NOMO-1 (cell line): ENCODE data around the gene MED26.
A peak's percentile ranks its signal among the peaks of the same experiment; 100 is the strongest.
"Not testable (repeated sequence)": the region's sequence is repeated elsewhere in the genome, so short reads cannot be mapped to it uniquely, and the experiment has no call there.

Source experiments
- DNase-seq, 2 experiments: peaks; one replicate each; lab custom pipeline; 2025; ENCODE audit not compliant: unreplicated experiment in 2 of 2; lab: John Stamatoyannopoulos, UW

Gene MED26

GRCh38 chr19:16543734-16544133 is 84.3 kb downstream of the MED26 start:
- DNase-seq: not testable (repeated sequence)

DNA sequence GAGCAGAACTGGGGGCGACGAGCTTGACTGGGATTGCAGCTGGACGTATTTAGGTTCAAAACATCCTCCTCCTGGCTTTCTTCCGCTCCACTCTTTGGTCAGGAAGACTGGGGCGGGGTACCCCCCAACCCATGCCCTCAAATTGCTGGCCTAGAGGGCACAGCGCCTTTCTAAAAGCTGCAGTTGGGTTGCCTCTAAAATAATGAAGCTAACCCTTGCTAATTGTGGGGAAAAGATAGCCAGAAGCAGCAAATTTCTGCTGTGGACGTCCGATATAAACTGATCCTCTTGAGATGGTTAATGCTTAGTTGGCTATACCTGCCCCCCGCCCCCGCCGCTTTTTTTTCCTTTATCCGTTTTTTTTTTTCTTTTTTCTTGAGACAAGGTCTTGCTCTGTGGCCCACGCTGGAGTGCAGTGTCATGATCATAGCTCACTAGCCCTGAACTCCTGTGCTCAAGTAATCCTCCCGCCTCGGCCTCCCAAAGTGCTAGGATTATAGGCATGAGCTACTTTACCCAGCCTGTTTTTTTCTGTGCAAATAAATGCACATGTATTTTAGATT is 85.0 kb downstream of the MED26 start:
- no peak for DNase-seq

GRCh38 chr19:16542045-16542909 is 85.7 kb downstream of the MED26 start, which contains the start of gene CHERP:
CHERP (minus strand) TSS chr19:16542437; CDS start chr19:16542378, 59 bp downstream.
- DNase-seq: peak; percentile 94 to 97

GRCh38 chr19:16541526-16542044 is 86.4 kb downstream of the MED26 start:
- peak in 1 of 2 experiments; percentile 25 for DNase-seq

GRCh38 chr19:16540948-16541347 is 87.1 kb downstream of the MED26 start:
- no peak for DNase-seq

GRCh38 chr19:16537111-16537510 is 90.9 kb downstream of the MED26 start:
- DNase-seq: no peak

DNA sequence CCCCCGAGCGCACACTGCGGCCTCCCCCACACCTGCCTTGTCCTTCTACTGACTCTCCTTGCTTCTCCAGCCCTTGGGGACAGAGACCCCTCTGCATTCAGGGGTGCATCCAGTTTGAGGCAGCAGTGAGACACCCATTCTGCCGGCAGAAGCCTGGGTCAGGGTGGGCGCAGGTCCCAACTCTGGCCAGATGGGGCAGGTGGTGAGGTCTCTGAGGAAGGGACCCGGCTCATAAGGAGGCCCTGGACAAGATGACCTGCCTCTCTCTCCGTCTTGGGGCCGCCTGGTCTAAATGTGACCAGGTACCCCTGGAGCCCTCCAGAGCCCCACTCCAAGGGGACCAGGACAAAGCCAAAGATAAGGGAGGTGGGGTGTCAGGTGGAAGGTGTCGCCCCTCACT is 91.9 kb downstream of the MED26 start:
- no peak for DNase-seq

DNA sequence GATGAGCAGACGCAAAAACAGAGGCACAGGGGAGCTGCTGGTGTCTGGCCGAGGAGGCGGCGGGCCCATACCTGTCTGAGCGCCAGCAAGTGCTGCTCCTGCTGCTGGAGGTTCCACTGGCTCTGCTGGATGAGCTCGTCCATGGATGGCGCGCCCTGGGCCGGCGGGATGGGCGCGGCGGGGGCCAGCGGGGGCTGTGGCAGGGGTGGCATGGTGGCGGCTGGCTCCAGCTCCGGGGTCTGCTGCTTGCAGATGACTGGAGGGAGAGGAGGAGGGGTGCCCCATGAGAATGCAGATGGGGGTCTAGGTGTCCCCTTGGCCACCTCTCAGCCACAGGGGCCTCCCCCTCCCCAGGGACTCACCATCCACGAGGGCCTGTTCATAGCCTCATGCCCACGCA is 92.6 kb downstream of the MED26 start:
- no peak for DNase-seq

DNA sequence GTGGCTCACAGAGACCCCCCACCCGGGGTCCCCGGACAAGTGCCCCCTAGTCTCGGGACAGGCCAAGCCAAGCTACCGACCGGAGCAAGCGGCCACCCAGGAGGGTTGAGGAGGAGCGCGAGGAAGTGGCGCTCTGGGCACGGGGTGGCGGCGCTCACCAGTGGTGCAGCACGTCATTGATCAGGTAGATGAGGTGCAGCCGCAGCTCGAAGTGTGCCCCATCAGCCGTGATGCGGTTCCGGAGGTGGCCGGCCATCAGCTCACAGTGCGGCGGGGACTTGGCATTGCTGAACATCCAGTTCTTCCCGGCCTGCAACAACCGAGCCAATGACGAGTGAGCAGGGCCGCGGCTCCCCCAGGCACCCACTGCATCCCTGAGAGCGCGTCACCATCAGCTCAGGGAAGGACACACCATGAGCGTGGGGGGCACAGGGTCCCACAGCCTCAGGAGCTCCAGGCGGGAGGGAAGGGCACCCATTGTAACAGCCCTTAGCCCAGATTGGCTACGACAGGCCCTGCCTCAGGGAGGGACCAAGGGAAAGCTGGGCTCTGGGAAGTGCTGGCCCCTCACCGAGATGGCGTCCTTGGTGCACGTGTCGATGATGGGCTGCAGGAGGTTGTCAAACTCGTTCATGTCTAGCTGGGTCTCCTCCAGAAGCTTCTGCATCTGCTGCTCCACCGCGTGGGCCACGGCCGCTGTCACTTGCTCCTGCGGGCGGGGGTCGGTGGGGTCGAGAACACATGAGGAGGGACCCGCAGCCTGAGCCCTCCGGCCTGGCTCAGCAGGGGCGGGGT is 95.4 kb downstream of the MED26 start:
- DNase-seq: no peak

DNA sequence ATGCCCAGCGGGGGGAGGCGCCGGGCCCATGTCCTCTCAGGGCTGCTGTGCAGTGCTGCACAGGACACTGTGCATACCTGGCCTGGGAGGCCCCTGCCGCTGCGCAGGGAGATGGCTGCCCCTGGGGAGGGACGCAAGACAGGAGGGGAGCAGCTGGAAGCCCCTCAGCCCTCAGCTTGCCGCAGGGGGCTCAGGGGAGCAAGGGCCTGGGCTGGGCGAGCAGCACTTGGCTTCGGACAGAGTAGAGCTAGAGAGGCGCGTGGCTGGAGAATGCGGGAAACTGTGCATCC is 96.7 kb downstream of the MED26 start:
- no peak for DNase-seq

DNA sequence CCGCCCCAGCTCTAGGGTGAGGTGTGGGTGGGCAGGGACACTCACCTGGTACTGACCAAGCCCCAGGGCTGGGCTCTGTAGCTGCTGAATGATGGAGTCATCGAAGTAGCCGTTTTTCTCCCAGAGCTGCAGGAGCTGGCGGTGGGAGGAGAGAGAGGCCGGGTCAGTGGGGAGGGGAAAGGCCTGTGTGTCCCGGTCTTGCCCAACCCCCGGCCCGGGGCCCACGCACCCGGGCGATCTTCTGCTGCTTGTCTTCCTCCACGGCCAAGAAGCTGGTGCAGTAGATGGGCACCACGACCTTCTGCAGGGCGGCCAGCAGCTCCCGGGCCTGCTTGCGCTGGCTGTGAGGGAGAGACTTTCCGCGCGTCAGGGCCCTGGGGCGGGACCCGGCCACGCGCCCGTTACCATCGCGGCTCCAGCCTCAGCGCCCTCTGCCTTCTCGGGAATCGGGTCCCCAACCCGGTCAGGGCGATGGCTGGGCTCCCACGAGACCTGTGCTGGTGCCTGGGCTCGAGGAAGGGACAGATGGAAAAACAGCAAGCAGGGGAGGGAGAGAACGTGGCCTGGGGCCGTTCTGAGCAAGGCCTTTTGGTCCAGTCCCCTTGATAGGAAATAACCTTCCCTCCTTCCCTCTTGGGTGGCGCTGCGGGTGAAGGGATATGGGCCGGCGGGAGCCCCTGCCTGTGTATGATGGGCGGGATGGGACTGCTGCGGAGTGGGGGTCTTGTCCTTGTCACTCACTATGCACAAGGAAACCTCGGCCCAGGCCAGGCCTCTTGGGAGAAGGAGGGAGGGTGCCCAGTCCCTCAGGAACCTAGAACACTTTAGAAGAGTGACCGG is 97.2 kb downstream of the MED26 start:
- DNase-seq: no peak

GRCh38 chr19:16529466-16530144 is 98.4 kb downstream of the MED26 start:
- no peak for DNase-seq

- DNase-seq: peak in 1 of 2 experiments; percentile 4
Observed at GRCh38 chr19:16527971-16528521, 100.0 kb downstream of the MED26 start.

- DNase-seq: no peak
Observed at GRCh38 chr19:16527334-16527935, 100.6 kb downstream of the MED26 start.

DNA sequence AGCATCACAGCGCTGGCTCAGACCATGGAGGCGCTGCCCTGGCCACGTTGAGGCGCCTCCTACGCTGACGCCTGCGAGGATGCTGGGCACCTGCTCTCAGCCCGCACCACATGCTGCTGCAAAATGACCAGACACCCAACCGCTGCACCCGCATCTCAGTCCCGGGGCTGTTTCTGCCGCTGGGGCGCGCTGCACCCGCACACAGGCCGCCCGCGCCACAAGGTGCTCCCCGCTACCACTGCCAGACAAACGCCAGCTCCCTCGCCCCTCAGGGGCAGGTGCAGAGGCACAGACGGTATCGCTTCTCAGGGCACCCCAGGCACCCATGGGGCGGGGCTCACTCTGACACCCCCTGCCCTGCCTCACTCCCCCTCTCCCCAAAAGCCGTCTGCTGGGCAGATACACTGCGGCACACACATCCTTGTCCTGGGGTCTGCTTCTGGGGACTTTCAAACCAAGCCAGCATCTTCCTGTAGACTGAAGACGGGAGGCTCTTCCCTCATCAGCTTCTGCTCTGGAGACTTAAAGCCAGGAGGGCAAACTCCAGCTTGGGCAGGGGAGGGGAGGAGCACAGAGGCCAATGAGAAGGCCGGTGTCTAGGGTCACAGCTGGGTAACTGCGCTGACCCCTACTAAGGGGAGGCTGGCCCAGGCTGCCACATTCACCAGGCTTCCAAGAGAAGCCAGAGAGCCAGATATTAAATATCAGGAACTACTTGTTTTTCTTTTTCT is 102.1 kb downstream of the MED26 start:
- DNase-seq: no peak

DNA sequence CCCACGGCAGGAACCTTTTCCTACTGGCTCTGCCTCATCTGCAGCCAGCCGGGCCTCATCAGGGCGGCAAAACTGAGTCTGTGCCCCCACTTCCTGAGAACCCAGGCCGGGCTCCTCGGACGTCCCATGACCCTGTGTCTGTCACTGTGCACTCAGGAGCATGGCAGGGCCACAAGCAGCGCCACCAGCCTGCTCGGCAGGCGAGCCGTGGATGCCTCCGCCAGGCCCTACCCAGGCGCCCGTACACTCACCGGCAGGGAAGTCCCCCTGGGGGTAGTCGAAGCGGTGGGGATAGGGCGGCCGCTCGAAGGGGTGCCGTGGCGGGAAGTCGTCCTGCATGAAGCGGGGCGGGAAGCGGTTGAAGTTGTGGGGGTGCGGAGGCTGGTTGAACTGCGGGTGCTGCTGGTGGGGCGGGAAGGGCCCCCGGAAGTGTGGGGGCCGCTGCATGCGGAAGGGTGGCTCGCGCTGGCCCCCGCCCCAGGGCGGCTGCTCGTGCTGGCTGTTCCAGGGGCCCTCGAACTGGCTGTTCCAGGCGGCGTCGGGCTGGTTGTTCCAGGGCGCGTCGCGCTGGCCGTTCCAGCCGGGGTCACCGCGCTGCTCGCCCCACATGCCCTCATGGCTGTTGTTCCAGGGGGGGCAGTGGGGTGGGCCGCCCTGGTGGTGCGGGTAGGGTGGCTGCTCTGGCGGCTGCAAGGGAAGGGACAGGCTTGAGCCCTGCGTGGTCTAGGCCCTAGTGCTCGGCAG is 102.8 kb downstream of the MED26 start:
- no peak for DNase-seq
